Measurements from ENCODE around the gene EPB41L3. TPM values are rescaled to one million over a fixed set of nuclear protein-coding genes. Genes with fewer than 3 reads are reported as not detected.

EPB41L3 gene
- total and polyA plus RNA-seq, 2 experiments from 2014 or later, result 20.8 to 24.5 TPM

DNA sequence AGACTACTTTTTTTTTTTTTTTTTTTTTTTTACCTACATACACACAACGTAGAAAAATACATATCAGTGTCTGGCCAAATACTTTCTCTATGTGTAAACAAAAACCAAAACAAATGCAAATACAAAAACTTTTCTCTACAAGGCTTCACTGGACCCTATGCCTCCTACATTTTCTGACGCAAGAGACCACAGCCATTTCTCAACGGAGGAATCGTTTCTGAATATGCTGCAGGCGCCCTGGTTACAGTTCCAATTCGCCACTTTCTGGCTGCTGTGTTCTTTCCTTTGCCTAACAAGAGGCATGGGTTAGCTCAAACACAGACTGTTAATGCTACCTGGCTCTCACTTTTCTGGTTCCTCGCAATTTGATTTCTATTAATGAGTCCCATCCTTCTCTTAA lies 96.4 kb downstream of the EPB41L3 start:
- TF ChIP-seq, protein P1, sequence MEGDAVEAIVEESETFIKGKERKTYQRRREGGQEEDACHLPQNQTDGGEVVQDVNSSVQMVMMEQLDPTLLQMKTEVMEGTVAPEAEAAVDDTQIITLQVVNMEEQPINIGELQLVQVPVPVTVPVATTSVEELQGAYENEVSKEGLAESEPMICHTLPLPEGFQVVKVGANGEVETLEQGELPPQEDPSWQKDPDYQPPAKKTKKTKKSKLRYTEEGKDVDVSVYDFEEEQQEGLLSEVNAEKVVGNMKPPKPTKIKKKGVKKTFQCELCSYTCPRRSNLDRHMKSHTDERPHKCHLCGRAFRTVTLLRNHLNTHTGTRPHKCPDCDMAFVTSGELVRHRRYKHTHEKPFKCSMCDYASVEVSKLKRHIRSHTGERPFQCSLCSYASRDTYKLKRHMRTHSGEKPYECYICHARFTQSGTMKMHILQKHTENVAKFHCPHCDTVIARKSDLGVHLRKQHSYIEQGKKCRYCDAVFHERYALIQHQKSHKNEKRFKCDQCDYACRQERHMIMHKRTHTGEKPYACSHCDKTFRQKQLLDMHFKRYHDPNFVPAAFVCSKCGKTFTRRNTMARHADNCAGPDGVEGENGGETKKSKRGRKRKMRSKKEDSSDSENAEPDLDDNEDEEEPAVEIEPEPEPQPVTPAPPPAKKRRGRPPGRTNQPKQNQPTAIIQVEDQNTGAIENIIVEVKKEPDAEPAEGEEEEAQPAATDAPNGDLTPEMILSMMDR (IDR thresholded peaks at IDR 0.05; ENCODE audit: poor library complexity), result no peak
- TF ChIP-seq EZH2phosphoT487 (IDR thresholded peaks at IDR 0.05; ENCODE audit: low read depth, severe bottlenecking, unreplicated experiment) (no peak), EZH2 (IDR thresholded peaks at IDR 0.05; ENCODE audit: borderline replicate concordance) (no peak)
- H3K36me3 ChIP-seq (replicated peaks; ENCODE audit: insufficient read depth, low read depth), result no peaks in the 10 kb centered on the region
- H4K20me1 ChIP-seq (ENCODE audit: insufficient read depth, poor library complexity, severe bottlenecking), result no peaks in the 10 kb centered on the region
- no peak overlapping the region for H3K4me3 ChIP-seq
- H2AFZ ChIP-seq, result no peak overlapping the region
- no peaks in the 10 kb centered on the region for H3K27me3 ChIP-seq
- H3K4me2 ChIP-seq, result no peak overlapping the region
- no peaks in the 10 kb centered on the region for H3K79me2 ChIP-seq
- no peak overlapping the region for H3K27ac ChIP-seq
- no peaks in the 10 kb centered on the region for H3K4me1 ChIP-seq (ENCODE audit: insufficient read depth)
- 94% methylated on average over 7 of the region's 7 CpGs for WGBS (ENCODE audit: low lambda C conversion rate, missing lambda C conversion rate)
- H3K9me2 ChIP-seq (replicated peaks; ENCODE audit: insufficient read depth), result no peaks in the 10 kb centered on the region
- no peak for DNase-seq (ENCODE audit: low spot score)
- H3K9me3 ChIP-seq (ENCODE audit: low read depth), result no peaks in the 10 kb centered on the region

DNA sequence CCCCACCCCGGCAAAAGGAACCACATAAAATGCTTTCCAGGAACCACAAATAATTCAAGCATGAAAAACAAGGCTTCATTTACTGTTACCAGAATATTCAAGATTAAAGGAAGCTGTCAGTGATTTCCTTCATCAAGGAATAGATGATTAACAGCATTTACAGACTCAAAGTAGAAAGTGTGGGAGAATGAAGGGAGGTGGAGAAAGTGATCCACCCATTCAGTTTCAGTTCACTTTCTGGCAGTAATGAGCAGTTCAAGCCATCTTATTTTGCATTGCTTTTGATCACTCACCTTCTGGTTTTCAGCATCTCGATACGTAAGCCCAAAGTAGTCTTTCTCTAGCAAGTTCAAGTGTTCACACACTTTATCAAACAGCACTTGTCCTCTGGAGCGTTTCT lies 99.0 kb downstream of the EPB41L3 start:
- no peaks in the 10 kb centered on the region for H3K4me1 ChIP-seq (ENCODE audit: insufficient read depth)
- no peak for DNase-seq (ENCODE audit: low spot score)
- H3K4me3 ChIP-seq, result no peak overlapping the region
- H4K20me1 ChIP-seq (ENCODE audit: insufficient read depth, poor library complexity, severe bottlenecking), result no peaks in the 10 kb centered on the region
- TF ChIP-seq EZH2phosphoT487 (IDR thresholded peaks at IDR 0.05; ENCODE audit: low read depth, severe bottlenecking, unreplicated experiment) (no peak), EZH2 (IDR thresholded peaks at IDR 0.05; ENCODE audit: borderline replicate concordance) (no peak)
- TF ChIP-seq, protein P1 (IDR thresholded peaks at IDR 0.05; ENCODE audit: poor library complexity), result no peak
- 94% methylated on average over 4 of the region's 4 CpGs for WGBS (ENCODE audit: low lambda C conversion rate, missing lambda C conversion rate)
- no peak overlapping the region for H2AFZ ChIP-seq
- no peak overlapping the region for H3K4me2 ChIP-seq
- no peaks in the 10 kb centered on the region for H3K9me3 ChIP-seq (ENCODE audit: low read depth)
- H3K79me2 ChIP-seq, result no peaks in the 10 kb centered on the region
- H3K9me2 ChIP-seq (replicated peaks; ENCODE audit: insufficient read depth), result no peaks in the 10 kb centered on the region
- no peak overlapping the region for H3K27ac ChIP-seq
- H3K36me3 ChIP-seq (replicated peaks; ENCODE audit: insufficient read depth, low read depth), result no peaks in the 10 kb centered on the region
- no peaks in the 10 kb centered on the region for H3K27me3 ChIP-seq

DNA sequence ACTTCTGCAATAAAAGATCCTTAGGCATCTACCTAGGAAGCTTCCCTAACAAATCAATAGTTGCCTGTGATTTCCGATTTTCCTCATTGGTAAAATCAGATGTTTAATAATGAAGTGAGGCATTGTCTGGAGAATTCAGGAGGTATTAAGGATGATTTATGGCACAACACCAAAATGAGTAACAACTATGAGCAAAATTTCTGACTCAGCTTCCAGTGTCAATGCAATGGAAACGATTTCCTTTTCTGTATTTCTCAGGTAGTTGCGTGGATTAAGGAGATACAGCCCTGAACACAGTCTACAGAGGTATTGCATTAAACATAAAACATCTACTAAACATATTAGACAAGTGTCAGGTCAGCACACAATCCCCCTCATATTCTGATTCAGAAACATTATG lies 99.5 kb downstream of the EPB41L3 start:
- no peaks in the 10 kb centered on the region for H3K9me2 ChIP-seq (replicated peaks; ENCODE audit: insufficient read depth)
- DNase-seq (ENCODE audit: low spot score), result no peak
- no peaks in the 10 kb centered on the region for H4K20me1 ChIP-seq (ENCODE audit: insufficient read depth, poor library complexity, severe bottlenecking)
- no peaks in the 10 kb centered on the region for H3K36me3 ChIP-seq (replicated peaks; ENCODE audit: insufficient read depth, low read depth)
- no peaks in the 10 kb centered on the region for H3K27me3 ChIP-seq
- H2AFZ ChIP-seq, result no peak overlapping the region
- WGBS (ENCODE audit: low lambda C conversion rate, missing lambda C conversion rate), result 79% methylated on average over 3 of the region's 3 CpGs
- H3K27ac ChIP-seq, result no peak overlapping the region
- TF ChIP-seq, protein P1 (IDR thresholded peaks at IDR 0.05; ENCODE audit: poor library complexity), result no peak
- TF ChIP-seq EZH2 (IDR thresholded peaks at IDR 0.05; ENCODE audit: borderline replicate concordance), result no peak
- no peak for TF ChIP-seq EZH2phosphoT487 (IDR thresholded peaks at IDR 0.05; ENCODE audit: low read depth, severe bottlenecking, unreplicated experiment)
- H3K4me1 ChIP-seq (ENCODE audit: insufficient read depth), result no peaks in the 10 kb centered on the region
- no peaks in the 10 kb centered on the region for H3K9me3 ChIP-seq (ENCODE audit: low read depth)
- H3K79me2 ChIP-seq, result no peaks in the 10 kb centered on the region
- no peak overlapping the region for H3K4me3 ChIP-seq
- no peak overlapping the region for H3K4me2 ChIP-seq
